Activated T-helper 1 cell treated with anti-CD3 and anti-CD28 coated beads, Interleukin-2, amount 50 U/mL, for 16 hours (primary cell): ENCODE data around the gene MAGI1.

Experiments
- DNase-seq, 2 donors: peaks; one replicate each; pipeline ENCODE4 v3.0.0-alpha.2; 2020; ENCODE audit warnings: low read depth in 1 of 2, low spot score in 1 of 2

Gene MAGI1

GRCh38 chr3:65946438-65946837 lies 92.3 kb downstream of the MAGI1 start:
- no peak for DNase-seq

DNA sequence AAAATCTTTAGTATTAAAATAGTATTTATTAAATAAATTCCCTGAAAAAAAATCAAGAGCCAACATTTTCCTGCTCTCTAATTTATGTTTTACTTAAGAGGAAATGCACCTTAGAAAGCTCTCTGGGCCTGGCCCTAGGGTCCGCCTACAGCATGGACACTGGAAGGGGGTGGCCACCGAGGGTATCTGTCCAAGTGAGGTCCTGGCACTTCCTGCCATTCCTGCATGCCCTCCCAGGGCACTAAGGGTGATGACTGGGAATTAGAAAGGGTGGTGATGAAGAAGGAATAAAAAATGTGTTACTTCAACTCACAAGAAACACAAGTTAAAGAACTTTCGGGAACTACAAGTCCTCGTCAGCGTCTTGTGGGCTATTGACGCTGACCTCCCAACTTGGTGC lies 92.8 kb downstream of the MAGI1 start:
- DNase-seq, result no peak

DNA sequence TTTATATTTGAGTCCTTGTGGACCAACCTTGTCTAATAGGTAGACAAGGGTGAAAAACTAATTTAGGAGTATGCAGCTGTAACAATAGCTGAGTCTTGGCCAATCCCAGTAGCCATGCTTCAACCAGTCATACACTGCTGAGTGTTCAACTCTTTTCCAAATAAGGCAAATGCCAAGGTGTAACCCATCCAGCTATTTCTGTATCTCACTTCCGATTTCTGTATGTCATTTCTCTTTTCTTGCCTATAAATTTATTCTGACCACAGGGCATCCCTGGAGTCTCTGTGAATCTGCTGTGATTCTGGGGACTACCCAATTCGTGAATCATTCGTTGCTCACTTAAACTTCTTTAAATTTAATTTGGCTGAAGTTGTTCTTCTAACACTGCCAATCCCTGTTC lies 93.2 kb downstream of the MAGI1 start:
- DNase-seq, result no peak

- DNase-seq, result no peak
Measured at GRCh38 chr3:65944252-65944651, 94.5 kb downstream of the MAGI1 start.

DNA sequence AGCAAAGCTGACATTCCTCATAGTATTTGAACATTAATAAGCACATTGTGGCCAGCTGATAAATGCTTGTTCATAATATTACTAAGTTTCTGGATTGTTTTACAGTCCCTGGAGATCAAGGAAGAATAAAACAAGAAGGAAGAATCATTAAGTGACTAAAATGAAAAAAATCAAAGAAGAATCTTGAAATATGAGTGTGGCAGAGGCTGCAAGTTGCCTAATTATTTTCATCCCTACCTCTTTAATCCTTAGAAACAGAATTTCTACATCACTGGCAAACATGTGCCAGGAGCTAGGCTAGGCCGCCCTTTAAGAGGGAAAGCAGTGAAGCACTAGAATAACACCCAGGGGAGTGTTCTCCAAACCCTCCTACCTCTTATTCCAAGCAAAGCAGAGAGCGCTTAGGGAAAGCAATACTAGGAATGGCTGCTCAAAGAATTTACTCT lies 98.9 kb downstream of the MAGI1 start:
- DNase-seq, result no peak

GRCh38 chr3:65939184-65939583 lies 99.5 kb downstream of the MAGI1 start:
- DNase-seq, result no peak

DNA sequence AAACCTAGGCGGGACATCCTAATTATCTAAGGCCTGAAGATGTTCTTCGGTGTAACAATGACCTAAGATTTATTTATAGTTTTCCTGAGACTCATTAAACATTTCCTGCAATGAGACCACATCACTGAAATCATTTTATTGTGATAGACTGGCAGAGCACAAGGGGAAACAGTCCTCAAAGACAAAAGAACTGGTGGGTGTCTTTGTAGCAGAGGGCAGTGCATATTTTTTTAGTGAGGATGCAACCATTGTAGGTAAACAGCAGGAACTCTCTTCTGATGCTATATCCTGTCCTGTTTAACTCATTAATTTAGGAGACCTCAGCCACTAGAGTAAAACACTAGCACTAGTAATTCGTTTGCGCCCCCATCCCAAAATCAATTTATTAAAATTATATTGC lies 100.0 kb downstream of the MAGI1 start:
- DNase-seq, result no peak

- DNase-seq, result no peak
Measured at GRCh38 chr3:65938147-65938546, 100.6 kb downstream of the MAGI1 start.

- no peak for DNase-seq
Measured at GRCh38 chr3:65936908-65937638, 101.6 kb downstream of the MAGI1 start.

- no peak for DNase-seq
Measured at GRCh38 chr3:65935724-65936123, 103.0 kb downstream of the MAGI1 start.

DNA sequence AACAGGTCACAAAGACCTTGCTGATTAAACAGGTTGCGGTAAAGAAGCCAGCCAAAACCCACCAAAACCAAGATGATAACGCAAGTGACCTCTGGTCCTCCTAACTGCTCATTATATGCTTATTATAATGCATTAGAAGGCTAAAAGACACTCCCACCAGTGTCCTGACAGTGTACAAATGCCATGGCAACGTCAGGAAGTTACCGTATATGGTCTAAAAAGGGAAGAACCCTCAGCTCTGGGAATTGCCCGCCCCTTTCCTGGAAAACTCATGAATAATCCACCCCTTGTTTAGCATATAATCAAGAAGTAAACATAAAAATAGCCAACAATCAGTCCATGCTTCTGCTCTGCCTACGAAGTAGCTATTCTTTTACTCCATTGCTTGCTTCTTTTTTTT lies 108.1 kb downstream of the MAGI1 start:
- DNase-seq, result no peak

- no peak for DNase-seq
Measured at GRCh38 chr3:65928110-65928509, 110.6 kb downstream of the MAGI1 start.

GRCh38 chr3:65927576-65927975 lies 111.1 kb downstream of the MAGI1 start:
- no peak for DNase-seq

- no peak for DNase-seq
Measured at GRCh38 chr3:65925254-65925954, 113.3 kb downstream of the MAGI1 start.

GRCh38 chr3:65924762-65925161 lies 114.0 kb downstream of the MAGI1 start:
- no peak for DNase-seq

DNA sequence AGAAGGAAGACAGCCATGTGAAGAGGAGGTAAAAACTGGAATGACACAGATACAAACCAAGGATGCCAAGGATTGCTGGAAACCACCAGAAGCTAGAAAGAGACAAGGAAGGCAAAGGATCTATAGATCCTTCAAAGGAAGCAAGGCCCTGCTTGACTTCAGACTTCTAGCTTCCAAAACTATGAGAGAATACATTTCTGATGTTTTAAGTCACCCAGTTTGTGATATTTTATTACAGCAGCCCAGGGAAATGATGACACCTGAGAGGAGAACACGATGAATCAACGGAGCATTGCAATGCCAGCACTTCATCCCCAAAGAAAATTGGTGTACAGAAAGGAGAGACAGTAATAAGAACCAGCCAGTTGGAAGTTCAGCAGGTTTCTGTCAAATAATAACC lies 116.3 kb downstream of the MAGI1 start:
- no peak for DNase-seq

- no peak for DNase-seq
Measured at GRCh38 chr3:65919826-65920225, 118.9 kb downstream of the MAGI1 start.

- no peak for DNase-seq
Measured at GRCh38 chr3:65915477-65915876, 123.2 kb downstream of the MAGI1 start.

DNA sequence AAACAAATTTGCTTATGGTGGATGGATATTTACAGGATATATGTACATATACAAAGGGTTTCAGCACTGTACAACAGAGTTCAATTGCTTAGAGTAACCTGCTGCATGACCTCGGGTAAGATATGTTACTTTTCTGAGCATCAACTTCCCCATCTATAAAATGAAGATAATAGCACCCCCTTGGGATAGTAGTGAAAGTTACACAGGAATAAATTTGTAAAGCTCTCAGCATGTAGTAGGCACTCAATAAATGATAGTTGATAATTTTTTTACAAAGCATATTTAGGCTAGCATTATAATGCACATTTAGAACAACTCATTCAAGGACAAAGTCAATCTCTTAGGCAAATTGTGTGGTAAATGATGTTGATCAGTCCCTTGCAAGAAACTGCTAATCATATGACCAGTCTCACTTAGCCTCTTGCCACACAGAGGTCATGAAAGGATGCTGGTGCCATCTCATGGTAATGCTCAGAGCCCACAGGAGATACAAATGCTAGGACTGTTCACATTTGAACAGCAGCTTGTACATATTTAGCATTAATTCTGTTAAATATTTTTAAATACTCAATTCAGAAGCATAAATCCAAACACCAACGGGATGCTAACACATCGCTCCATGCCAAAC lies 123.9 kb downstream of the MAGI1 start:
- no peak for DNase-seq

- no peak for DNase-seq
Measured at GRCh38 chr3:65914032-65914739, 124.5 kb downstream of the MAGI1 start.

DNA sequence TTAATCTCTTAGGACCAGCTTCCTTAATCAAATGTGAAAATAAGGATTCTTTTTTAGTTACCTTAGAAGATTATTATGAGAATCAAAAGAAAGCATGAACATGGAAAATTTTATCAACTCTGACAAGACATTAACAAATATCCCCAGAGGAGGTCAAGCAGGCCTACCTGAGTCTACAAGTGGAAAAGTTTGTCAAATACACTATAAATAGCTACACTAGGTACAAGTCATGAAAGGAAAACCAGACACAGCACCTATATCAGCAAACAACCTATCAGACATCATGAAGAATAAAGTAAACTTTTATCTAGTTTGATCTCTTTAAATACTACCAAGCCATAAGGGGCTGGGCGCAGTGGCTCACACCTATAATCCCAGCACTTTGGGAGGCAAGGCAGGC lies 126.1 kb downstream of the MAGI1 start:
- DNase-seq, result no peak

GRCh38 chr3:65908588-65908987 lies 130.1 kb downstream of the MAGI1 start:
- DNase-seq, result no peak
